GM18502 (cell line): ENCODE data around the gene CABLES2.

ENCODE experiments used
- ATAC-seq: cut with Tn5 transposase; IDR thresholded peaks from one replicate; pipeline ENCODE4 v1.9.1; 2021; ENCODE audit warnings: mild to moderate bottlenecking; ENCODE audit not compliant: unreplicated experiment, poor library complexity

The CABLES2 gene

GRCh38 chr20:62405981-62406513 lies 1.0 kb downstream of the CABLES2 start:
- no peak for ATAC-seq

GRCh38 chr20:62405108-62405980 lies 1.7 kb downstream of the CABLES2 start:
- no peak for ATAC-seq

- no peak for ATAC-seq
Observed at GRCh38 chr20:62404761-62405107, 2.4 kb downstream of the CABLES2 start.

GRCh38 chr20:62404112-62404665 lies 2.9 kb downstream of the CABLES2 start:
- no peak for ATAC-seq

GRCh38 chr20:62403331-62403730 lies 3.8 kb downstream of the CABLES2 start:
- ATAC-seq = no peak

GRCh38 chr20:62402456-62403150 lies 4.5 kb downstream of the CABLES2 start:
- ATAC-seq = no peak

- no peak for ATAC-seq
Observed at GRCh38 chr20:62401331-62401779, 5.7 kb downstream of the CABLES2 start.

- ATAC-seq = no peak
Observed at GRCh38 chr20:62400541-62400940, 6.5 kb downstream of the CABLES2 start.

- no peak for ATAC-seq
Observed at GRCh38 chr20:62400021-62400420, 7.1 kb downstream of the CABLES2 start.

- no peak for ATAC-seq
Observed at GRCh38 chr20:62398120-62398821, 8.8 kb downstream of the CABLES2 start.

GRCh38 chr20:62396367-62397239 lies 10.5 kb downstream of the CABLES2 start:
- ATAC-seq = no peak

- no peak for ATAC-seq
Observed at GRCh38 chr20:62395311-62396242, 11.5 kb downstream of the CABLES2 start.

- ATAC-seq = no peak
Observed at GRCh38 chr20:62394248-62395245, 12.5 kb downstream of the CABLES2 start.

- ATAC-seq = no peak
Observed at GRCh38 chr20:62393830-62394229, 13.3 kb downstream of the CABLES2 start.

GRCh38 chr20:62393335-62393665 lies 13.8 kb downstream of the CABLES2 start:
- no peak for ATAC-seq

- no peak for ATAC-seq
Observed at GRCh38 chr20:62392621-62393334, 14.3 kb downstream of the CABLES2 start.

- no peak for ATAC-seq
Observed at GRCh38 chr20:62392077-62392418, 15.0 kb downstream of the CABLES2 start.
